ENCODE data around the gene LGALSL.

- TF ChIP-seq, protein P1, sequence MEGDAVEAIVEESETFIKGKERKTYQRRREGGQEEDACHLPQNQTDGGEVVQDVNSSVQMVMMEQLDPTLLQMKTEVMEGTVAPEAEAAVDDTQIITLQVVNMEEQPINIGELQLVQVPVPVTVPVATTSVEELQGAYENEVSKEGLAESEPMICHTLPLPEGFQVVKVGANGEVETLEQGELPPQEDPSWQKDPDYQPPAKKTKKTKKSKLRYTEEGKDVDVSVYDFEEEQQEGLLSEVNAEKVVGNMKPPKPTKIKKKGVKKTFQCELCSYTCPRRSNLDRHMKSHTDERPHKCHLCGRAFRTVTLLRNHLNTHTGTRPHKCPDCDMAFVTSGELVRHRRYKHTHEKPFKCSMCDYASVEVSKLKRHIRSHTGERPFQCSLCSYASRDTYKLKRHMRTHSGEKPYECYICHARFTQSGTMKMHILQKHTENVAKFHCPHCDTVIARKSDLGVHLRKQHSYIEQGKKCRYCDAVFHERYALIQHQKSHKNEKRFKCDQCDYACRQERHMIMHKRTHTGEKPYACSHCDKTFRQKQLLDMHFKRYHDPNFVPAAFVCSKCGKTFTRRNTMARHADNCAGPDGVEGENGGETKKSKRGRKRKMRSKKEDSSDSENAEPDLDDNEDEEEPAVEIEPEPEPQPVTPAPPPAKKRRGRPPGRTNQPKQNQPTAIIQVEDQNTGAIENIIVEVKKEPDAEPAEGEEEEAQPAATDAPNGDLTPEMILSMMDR (IDR thresholded peaks at IDR 0.05), result no peak
- no peak for TF ChIP-seq POLR2A (IDR thresholded peaks at IDR 0.05)
Observed at GRCh38 chr2:64498438-64498837, 44.5 kb downstream of the LGALSL start.
